PFSK-1 (cell line): ENCODE measurements around the gene PLCL2.

Experiments
- FOXP2 ChIP-seq: optimal IDR thresholded peaks from 2 replicates; pipeline ENCODE3; 2011; ENCODE audit warnings: borderline replicate concordance, control low read depth, inconsistent platforms; ENCODE audit not compliant: insufficient read depth; ENCODE audit errors: extremely low read length, extremely low read depth
- POLR2AphosphoS5 ChIP-seq: IDR thresholded peaks from 2 replicates; pipeline ENCODE4 v1.6.1; 2012; ENCODE audit warnings: low read depth, mild to moderate bottlenecking, control low read depth, low read length, moderate library complexity
- REST ChIP-seq, 2 experiments: IDR thresholded peaks; 2 replicates each; pipeline versions ENCODE4 v1.6.1 to v1.8.0; 2011 to 2012; ENCODE audit warnings: low read depth in 2 of 2, low read length in 2 of 2, control low read depth in 1 of 2, inconsistent platforms in 1 of 2, mild to moderate bottlenecking in 1 of 2, moderate library complexity in 1 of 2; ENCODE audit not compliant: insufficient read depth in 1 of 2
- SIN3A ChIP-seq: IDR thresholded peaks from 2 replicates; pipeline ENCODE4 v1.6.1; 2012; ENCODE audit warnings: mild to moderate bottlenecking, low read length, moderate library complexity, borderline replicate concordance; ENCODE audit not compliant: insufficient read depth

DNA sequence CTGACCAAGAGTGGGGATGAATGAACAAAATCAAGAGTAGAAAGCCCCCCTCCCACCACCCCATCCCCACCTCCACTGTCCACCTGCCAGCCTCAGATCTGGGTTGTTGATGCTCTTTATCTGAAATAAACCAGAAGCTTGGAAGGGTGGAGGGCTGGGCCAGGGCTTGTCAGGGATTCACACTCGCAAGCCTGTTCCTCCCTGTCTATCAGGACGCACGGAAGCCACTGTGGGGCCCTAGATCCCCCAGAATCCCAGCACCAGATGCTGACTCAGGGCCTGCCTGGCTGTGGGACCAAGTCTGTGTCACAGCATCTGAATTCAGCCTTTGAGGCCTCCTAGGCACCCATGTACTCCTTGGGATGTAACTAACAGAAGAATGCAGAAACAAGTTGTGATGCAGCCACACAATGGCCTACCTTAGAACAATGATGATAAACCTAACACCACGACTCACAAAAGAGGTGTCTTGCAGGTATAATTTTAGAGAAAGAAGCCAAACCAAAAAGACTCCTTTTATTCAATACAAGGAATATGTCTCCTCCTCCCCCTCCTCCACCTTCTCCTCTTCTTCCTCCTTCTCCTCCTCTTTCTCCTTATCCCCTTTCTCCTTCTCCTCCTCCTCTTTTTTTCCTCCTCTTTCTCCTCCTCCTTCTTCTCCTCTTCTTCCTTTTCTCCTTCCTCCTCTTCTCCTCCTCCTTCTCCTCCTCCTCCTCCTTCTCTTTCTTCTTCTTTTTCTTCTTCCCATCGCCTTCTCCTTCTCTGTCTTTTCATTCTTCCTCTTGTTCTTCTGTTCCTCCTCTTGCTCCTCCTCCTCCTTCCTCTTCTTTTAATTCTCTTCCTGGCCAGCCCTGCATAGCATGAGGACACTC, 234.7 kb downstream of the PLCL2 start:
- TF ChIP-seq REST (IDR thresholded peaks at IDR 0.05; ENCODE audit: insufficient read depth in 1 of 2, low read depth in 2 of 2, low read length in 2 of 2) (no peak), POLR2AphosphoS5 (no peak), SIN3A (no peak), FOXP2 (no peak)
